Right atrium auricular region (tissue), 2 donors: ENCODE results near the gene ERMP1. TPM values are rescaled to one million over a fixed set of nuclear protein-coding genes. Genes with fewer than 3 reads are reported as not detected.
"Not testable (repeated sequence)": the region's sequence is repeated elsewhere in the genome, so short reads cannot be mapped to it uniquely, and the experiment has no call there.

ENCODE experiments used
- DNase-seq: peaks from one replicate; pipeline ENCODE4 v3.0.0-alpha.2; 2019; ENCODE audit warnings: low spot score
- H3K27ac ChIP-seq, 2 donors: fragments of 200-600 bp; sonication (generic); 1 replicate in 1 of 2; 2 replicates in 1 of 2; pipeline ENCODE4 v1.5.1; 2016 to 2019
- H3K27me3 ChIP-seq, 2 donors: fragments of 200-600 bp; sonication (generic); one replicate each; pipeline versions ENCODE4 v1.5.1 to v1.6.0; 2017 to 2019
- H3K36me3 ChIP-seq: fragments of 200-600 bp; sonication (generic); one replicate; pipeline ENCODE4 v1.5.1; 2016
- H3K4me1 ChIP-seq, 2 donors: fragments of 200-600 bp; sonication (generic); one replicate each; pipeline versions ENCODE4 v1.5.1 to v1.6.0; 2017 to 2019
- H3K4me3 ChIP-seq, 2 donors: fragments of 200-600 bp; sonication (generic); 1 replicate in 1 of 2; 2 replicates in 1 of 2; pipeline ENCODE4 v1.5.1; 2017 to 2019; ENCODE audit warnings: mild to moderate bottlenecking in 1 of 2, moderate library complexity in 1 of 2
- H3K9me3 ChIP-seq, 2 donors: fragments of 200-600 bp; sonication (generic); one replicate each; pipeline ENCODE4 v1.5.1; 2019
- total RNA-seq, 2 donors: library from RNA; depleted of rRNA; stranded (reverse); fragments of >200 nt; gene quantifications; one replicate each; pipeline ENCODE4 v1.1.0, GENCODE V29; 2016
- TF ChIP-seq, protein P1 (sequence below), 2 donors: fragments of 200-600 bp; sonication (generic); IDR thresholded peaks; one replicate each; pipeline ENCODE4 v1.5.1; 2019; ENCODE audit warnings: antibody characterized with exemption in 2 of 2

ERMP1 gene, protein sequence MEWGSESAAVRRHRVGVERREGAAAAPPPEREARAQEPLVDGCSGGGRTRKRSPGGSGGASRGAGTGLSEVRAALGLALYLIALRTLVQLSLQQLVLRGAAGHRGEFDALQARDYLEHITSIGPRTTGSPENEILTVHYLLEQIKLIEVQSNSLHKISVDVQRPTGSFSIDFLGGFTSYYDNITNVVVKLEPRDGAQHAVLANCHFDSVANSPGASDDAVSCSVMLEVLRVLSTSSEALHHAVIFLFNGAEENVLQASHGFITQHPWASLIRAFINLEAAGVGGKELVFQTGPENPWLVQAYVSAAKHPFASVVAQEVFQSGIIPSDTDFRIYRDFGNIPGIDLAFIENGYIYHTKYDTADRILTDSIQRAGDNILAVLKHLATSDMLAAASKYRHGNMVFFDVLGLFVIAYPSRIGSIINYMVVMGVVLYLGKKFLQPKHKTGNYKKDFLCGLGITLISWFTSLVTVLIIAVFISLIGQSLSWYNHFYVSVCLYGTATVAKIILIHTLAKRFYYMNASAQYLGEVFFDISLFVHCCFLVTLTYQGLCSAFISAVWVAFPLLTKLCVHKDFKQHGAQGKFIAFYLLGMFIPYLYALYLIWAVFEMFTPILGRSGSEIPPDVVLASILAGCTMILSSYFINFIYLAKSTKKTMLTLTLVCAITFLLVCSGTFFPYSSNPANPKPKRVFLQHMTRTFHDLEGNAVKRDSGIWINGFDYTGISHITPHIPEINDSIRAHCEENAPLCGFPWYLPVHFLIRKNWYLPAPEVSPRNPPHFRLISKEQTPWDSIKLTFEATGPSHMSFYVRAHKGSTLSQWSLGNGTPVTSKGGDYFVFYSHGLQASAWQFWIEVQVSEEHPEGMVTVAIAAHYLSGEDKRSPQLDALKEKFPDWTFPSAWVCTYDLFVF
- 10 to 100 TPM; 10.8 to 27.8 TPM for total RNA-seq

DNA sequence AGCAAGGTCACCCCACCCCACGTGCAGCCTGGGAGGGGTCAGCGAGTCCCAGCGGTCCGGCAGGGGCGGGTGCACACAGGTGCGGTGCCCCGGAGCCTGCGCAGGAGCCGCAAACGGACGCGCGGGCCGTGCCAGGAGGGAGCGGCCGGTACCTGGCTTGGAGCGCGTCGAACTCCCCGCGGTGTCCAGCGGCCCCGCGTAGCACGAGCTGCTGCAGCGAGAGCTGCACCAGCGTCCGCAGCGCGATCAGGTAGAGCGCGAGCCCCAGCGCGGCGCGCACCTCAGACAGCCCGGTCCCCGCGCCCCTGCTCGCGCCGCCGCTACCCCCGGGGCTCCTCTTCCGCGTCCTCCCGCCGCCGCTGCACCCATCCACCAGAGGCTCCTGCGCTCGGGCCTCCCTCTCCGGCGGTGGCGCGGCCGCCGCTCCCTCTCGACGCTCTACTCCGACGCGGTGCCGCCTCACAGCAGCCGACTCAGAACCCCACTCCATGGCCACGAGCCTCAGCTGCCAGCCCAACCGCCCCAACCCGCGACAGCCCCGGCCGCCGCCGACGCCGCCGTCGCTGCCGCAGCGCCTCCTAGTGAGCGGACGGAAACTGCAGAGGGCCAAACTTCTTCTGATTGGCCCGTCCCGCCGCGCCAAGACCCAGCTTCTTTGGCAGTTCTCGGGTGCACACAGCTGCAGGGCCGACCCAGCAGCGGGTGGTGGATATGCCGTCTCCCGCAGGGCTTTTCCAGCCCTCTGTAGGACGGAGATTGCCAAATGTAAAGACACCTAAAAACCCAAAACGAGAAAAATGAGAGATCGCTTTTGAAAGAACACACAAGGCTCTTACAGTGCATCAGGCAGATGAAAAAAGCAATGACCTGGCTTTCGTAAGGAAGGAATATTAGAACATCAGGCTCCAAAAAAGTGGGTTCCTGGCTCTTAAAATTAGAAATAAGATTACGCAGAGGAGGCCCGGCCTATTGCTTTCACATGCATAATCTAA, at the start of gene ERMP1:
Gene ERMP1, minus strand, starts transcription at position 580 of the 992 bp plus-strand sequence. Its CDS starts 90 bp downstream, at position 490.
- TF ChIP-seq, protein P1, sequence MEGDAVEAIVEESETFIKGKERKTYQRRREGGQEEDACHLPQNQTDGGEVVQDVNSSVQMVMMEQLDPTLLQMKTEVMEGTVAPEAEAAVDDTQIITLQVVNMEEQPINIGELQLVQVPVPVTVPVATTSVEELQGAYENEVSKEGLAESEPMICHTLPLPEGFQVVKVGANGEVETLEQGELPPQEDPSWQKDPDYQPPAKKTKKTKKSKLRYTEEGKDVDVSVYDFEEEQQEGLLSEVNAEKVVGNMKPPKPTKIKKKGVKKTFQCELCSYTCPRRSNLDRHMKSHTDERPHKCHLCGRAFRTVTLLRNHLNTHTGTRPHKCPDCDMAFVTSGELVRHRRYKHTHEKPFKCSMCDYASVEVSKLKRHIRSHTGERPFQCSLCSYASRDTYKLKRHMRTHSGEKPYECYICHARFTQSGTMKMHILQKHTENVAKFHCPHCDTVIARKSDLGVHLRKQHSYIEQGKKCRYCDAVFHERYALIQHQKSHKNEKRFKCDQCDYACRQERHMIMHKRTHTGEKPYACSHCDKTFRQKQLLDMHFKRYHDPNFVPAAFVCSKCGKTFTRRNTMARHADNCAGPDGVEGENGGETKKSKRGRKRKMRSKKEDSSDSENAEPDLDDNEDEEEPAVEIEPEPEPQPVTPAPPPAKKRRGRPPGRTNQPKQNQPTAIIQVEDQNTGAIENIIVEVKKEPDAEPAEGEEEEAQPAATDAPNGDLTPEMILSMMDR (IDR thresholded peaks at IDR 0.05): peak; percentile 89 to 94
- Histone ChIP-seq H3K9me3 (no peaks in the 10 kb centered on the region), H3K4me3 (peak within 1 kb of the TSS; percentile 88 to 91), H3K4me1 (peaks cover 0 to 23% of the 10 kb centered on the region in 2 donors), H3K36me3 (no peaks in the 10 kb centered on the region), H3K27me3 (no peaks in the 10 kb centered on the region), H3K27ac (peak within 1 kb of the TSS; percentile 68 to 81)
- DNase-seq: peak; percentile 86

DNA sequence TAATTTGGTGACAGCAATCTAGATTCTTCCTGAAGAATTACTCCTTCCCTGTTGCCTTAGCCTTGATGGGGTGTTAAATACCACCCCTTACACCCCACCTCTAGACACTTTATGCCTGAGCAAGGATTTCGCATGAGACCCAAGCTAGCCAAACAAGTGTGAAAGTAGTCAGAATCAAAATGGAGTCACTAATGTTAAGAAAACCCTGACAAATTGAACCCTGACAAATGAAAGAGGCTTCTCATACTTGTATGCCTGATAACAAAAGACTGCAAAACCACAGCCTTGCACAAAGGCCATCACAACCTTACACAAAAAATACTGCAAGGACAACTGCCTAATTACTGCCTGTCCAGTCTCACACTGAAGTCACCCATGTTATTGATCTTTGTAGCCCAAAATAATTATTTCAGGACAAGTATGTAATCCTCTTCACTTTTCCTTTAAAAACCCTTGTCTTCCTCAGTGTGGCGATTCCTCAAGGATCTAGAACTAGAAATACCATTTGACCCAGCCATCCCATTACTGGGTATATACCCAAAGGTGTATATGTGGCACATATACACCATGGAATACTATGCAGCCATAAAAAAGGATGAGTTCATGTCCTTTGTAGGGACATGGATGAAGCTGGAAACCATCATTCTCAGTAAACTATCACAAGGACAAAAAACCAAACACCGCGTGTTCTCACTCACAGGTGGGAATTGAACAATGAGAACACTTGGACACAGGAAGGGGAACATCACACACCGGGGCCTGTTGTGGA, 49.5 kb upstream of the ERMP1 start:
- H3K9me3 ChIP-seq, DNase-seq, H3K4me3 ChIP-seq, H3K27ac ChIP-seq, H3K27me3 ChIP-seq, H3K4me1 ChIP-seq, H3K36me3 ChIP-seq: not testable (repeated sequence)

DNA sequence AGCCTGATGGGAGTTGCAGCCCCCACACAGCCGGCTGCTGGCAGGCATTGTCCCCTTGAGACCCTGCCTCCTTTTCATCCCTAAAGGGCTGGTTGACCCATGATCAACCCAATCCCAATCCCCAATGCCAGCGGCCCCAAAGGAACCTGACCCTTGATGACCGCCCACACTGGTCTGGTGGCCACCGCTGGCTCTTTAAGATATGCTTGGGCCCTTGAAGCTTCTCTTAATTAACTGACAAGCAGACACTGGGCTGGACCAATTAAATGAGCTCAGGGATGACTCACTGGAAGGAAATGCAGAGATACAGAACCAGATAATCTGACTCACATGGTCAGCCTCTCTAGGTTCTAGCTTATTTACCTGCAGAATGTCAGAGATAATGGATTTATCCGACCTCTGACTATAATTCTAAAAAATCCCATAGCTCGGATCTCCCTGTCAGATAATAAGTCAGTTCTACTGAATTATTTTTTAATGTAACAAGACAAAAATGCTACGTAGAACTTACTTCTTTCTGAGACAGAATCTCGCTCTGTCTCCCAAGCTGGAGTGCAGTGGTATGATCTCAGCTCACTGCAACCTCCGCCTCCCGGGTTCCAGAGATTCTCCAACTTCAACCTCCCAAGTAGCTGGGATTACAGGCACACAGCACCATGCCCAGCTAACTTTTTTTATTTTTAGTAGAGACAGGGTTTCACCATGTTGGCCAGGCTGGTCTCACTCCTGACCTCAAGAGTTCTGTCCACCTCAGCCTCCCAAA, 46.7 kb upstream of the ERMP1 start:
- no peak for DNase-seq

DNA sequence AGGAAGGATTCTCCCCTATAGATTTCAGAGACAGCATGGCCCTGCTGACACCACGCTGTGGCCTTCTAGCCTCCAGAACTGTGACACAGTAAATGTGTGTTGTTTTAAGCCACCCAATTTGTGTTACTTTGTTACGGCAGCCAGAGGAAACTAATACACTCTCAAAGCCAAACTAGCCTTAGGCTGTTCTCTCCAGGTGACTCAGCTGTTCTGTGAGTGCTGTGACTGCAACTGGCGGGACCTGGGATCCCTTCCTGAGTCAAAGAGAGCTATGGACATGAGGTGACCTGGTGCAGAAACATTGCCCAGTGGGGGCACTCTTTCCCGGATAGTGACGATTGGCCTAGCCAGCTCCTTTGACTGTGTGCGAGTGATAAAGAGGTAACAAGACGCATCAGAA, 43.8 kb upstream of the ERMP1 start:
- no peak for DNase-seq
- no peaks in the 10 kb centered on the region for H3K27me3 ChIP-seq
- no peaks in the 10 kb centered on the region for H3K9me3 ChIP-seq
- no peak overlapping the region for H3K27ac ChIP-seq
- TF ChIP-seq, protein P1 (IDR thresholded peaks at IDR 0.05): no peak
- H3K4me1 ChIP-seq: no peaks in the 10 kb centered on the region
- no peak overlapping the region for H3K4me3 ChIP-seq
- H3K36me3 ChIP-seq: peaks cover 6% of the 10 kb centered on the region

More for the DNA sequence above, 46.7 kb upstream of the ERMP1 start:
- Histone ChIP-seq H3K27ac (no peak overlapping the region), H3K36me3 (no peaks in the 10 kb centered on the region), H3K4me3 (no peak overlapping the region), H3K27me3 (no peaks in the 10 kb centered on the region), H3K9me3 (no peaks in the 10 kb centered on the region), H3K4me1 (no peaks in the 10 kb centered on the region)
- TF ChIP-seq, protein P1 (IDR thresholded peaks at IDR 0.05): no peak

DNA sequence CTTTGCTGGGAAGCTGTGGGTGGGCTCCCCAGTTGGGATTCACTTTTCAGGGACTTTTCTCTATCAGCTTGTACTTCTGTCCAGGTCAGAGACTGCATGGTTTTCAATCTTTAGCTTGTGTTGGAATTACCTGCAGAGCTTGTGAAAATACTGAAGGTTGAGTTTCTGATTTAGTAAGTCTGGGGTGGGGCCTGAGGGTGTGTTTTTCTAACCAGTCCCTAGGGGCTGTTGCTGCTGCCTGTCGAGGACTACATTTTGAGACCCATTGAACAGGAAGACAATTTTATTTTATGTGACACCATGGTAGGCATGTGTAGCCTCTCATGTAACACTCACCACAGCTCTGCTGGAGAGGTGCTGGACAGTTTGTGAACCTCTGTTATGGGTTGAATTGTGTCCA, 43.1 kb upstream of the ERMP1 start:
- H3K36me3 ChIP-seq: peaks cover 6% of the 10 kb centered on the region
- no peaks in the 10 kb centered on the region for H3K9me3 ChIP-seq
- H3K4me3 ChIP-seq: no peak overlapping the region
- DNase-seq: no peak
- TF ChIP-seq, protein P1 (IDR thresholded peaks at IDR 0.05): no peak
- H3K4me1 ChIP-seq: no peaks in the 10 kb centered on the region
- H3K27me3 ChIP-seq: no peaks in the 10 kb centered on the region
- H3K27ac ChIP-seq: no peak overlapping the region
